ENCODE results near the gene CLASP1. TPM values are rescaled to one million over a fixed set of nuclear protein-coding genes. Genes with fewer than 3 reads are reported as not detected.
"Not testable (repeated sequence)": the region's sequence is repeated elsewhere in the genome, so short reads cannot be mapped to it uniquely, and the experiment has no call there.

The CLASP1 gene
- 100 to 1,000 TPM; 122 to 126 TPM for total RNA-seq

DNA sequence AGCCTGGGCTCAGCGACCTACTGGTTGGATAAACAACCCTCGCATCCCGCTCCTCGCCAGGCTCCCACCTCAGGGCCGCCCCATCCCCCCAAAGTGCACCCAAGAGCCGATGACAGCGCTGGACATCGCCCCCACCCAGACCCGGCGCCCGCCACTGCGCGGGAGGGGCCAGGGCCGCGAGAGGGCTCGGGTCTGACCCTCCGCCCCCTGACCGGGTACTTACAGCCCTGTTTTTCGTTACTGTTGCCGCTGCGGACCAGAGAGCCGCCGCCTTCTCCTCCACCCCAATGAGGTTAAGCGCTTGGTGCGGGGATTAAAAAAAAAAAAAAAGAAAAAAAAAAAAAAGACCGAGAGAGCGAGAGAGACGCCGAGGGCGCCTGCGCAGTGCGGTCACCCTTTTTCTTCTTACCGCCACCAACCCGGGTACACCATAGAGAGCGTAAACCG, at the start of gene CLASP1:
Gene CLASP1 (minus strand): TSS at position 314 of the 447 bp plus-strand sequence. CDS start 43,567 bp downstream, outside the sequence.
- Mint-ChIP-seq H3K4me1 (ENCODE audit: low read depth) (peaks cover 58% of the 10 kb centered on the region), H3K27ac (peak within 1 kb of the TSS; percentile 99), H3K27me3 (no peaks in the 10 kb centered on the region), H3K4me3 (peak within 1 kb of the TSS; percentile 97), H3K9me3 (no peaks in the 10 kb centered on the region), H3K36me3 (peaks cover 29% of the 10 kb centered on the region)
- ChIA-PET POLR2A (interaction anchor here (0.9 to 5.7 kb wide), 7 partner anchors 14 to 163 kb away, joined by 3 to 171 read pairs (median 9); partner anchors contain the start of genes NIFK and RNU4ATAC), CTCF (interaction anchor here (1.0 to 2.0 kb wide), 6 partner anchors 29 to 119 kb away, joined by 3 to 12 read pairs (median 4); partner anchors contain the start of gene RNU4ATAC)
- intact Hi-C loops (cut with micrococcal nuclease) = loop anchor here (1.0 kb wide), 6 partner anchors 50 to 119 kb away; partner anchors contain the start of genes NIFK, RNU4ATAC and TSN
- no peak for DNase-seq

DNA sequence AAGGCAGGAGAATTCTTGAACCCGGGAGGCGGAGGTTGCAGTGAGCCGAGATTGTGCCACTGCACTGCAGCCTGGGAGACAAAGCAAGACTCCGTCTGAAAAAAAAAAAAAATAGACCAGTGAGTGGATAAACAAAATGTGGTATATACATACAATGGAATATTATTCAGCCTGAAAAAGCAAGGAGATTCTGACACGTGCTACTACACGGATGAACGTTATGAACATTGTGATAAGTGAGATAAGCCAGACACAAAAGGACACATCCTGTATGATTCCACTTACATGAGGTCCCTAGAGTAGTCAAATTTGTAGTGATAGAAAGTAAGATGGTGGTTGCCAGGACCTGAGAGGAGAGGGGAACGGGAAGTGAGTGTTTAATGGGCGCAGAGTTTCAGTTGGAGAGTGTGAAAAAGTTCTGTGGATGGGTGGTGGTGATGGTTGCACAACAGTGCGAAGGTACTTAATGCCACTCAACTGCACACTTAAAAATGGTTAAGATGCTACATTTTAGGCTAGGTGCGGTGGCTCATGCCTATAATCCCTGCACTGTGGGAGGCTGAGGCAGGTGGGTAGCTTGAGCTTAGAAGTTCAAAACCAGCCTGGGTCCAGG, 49.2 kb upstream of the CLASP1 start:
- peak; percentile 51 for DNase-seq
- Mint-ChIP-seq H3K27ac (peak overlapping the region; percentile 95), H3K4me1 (ENCODE audit: low read depth) (peaks cover 45% of the 10 kb centered on the region), H3K9me3 (no peaks in the 10 kb centered on the region), H3K27me3 (no peaks in the 10 kb centered on the region), H3K36me3 (no peaks in the 10 kb centered on the region), H3K4me3 (no peak overlapping the region)
- intact Hi-C loops (cut with micrococcal nuclease) = no loop called here
- ChIA-PET POLR2A (interaction anchor here (1.4 to 6.5 kb wide), 4 partner anchors 24 to 170 kb away, joined by 4 to 92 read pairs (median 38); partner anchors contain the start of genes CLASP1 and RNU4ATAC), CTCF (interaction anchor here (1.3 to 2.2 kb wide), 2 partner anchors 21 to 169 kb away, joined by 3 to 14 read pairs; no protein-coding TSS in a partner anchor)

DNA sequence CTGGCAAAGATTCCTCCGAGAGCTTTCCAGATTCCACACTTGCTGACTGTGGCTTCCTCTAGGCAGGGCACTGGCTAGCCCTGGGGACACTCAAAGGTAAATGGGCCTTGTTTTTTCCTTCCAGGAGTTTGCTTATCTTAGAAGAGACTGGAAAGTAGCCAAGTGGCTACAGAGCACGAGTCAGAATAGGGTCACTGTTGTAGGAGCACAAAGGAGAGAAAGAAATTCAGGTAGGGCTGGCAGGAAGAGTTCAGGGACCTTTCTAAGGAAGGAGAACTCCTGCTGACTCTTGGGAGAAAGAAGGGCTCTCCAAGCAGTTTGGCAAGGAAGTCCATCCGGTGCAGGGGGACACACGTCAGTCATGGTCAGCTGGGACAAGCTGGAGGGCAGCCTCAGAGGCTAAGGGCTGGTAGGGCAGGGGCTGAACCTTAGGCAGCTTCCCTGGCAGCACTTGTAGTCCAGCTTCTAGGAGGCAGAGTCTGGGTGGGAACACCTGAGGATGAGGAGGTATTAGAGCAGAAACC, 47.9 kb upstream of the CLASP1 start:
- Mint-ChIP-seq H3K4me1 (ENCODE audit: low read depth) (peaks cover 45% of the 10 kb centered on the region), H3K9me3 (no peaks in the 10 kb centered on the region), H3K27ac (no peak overlapping the region), H3K27me3 (no peaks in the 10 kb centered on the region), H3K4me3 (no peak overlapping the region), H3K36me3 (no peaks in the 10 kb centered on the region)
- ChIA-PET POLR2A (interaction anchor here (6.5 kb wide), 1 partner anchor 168 kb away, joined by 92 read pairs; the partner anchor contains the start of gene RNU4ATAC), CTCF (no interaction called here)
- DNase-seq = no peak
- intact Hi-C loops (cut with micrococcal nuclease) = no loop called here

DNA sequence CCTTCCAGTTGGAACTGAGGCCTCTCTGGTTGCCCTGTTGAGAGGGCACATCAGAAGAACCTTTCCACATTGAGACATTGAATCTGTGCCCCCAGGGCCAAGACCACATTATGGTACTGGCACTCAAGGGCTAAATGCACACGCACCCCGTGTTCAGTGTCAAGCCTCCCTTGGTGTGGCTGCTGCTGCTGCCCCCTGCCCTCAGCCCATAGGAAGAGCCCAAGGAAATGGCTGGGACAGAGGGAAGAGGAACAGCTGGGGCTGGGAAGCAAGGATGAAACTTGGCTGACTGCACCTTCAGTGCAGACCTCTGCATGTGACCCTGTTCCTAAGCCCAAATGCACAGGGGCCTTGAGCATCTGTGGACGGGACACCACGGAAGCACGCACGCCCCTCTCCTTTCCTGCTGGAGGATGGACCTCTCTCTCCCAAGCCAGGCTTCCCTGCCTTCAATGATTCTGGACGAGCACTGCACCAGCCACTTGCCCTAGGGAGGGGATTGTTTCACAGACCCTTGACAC, 47.2 kb upstream of the CLASP1 start:
- no peak overlapping the region for H3K27ac Mint-ChIP-seq
- POLR2A ChIA-PET = interaction anchor here (6.5 kb wide), 1 partner anchor 168 kb away, joined by 92 read pairs; the partner anchor contains the start of gene RNU4ATAC

DNA sequence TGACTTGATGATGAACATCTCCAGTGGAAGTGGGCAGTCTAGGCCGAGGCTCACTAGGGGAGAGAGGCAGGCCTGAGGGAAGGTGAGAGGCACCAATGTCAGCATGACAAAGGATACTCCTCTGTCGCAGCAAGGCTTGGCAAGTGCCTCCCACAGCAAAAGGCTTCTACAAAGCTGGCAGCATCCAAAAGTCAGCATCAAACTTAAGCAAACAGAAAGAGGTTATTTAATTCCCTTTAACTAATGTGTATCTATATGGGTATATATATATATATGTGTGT, 45.8 kb upstream of the CLASP1 start:
- ChIA-PET POLR2A (no interaction called here), CTCF (no interaction called here)
- H3K36me3 Mint-ChIP-seq = no peaks in the 10 kb centered on the region
- H3K27ac Mint-ChIP-seq = no peak overlapping the region
- no peak overlapping the region for H3K4me3 Mint-ChIP-seq
- intact Hi-C loops (cut with micrococcal nuclease) = no loop called here
- H3K27me3 Mint-ChIP-seq = no peaks in the 10 kb centered on the region
- no peaks in the 10 kb centered on the region for H3K9me3 Mint-ChIP-seq
- no peak for DNase-seq
- H3K4me1 Mint-ChIP-seq (ENCODE audit: low read depth) = peaks cover 26% of the 10 kb centered on the region

More for the DNA sequence above, 47.2 kb upstream of the CLASP1 start:
- Mint-ChIP-seq H3K4me3 (no peak overlapping the region), H3K9me3 (no peaks in the 10 kb centered on the region), H3K36me3 (no peaks in the 10 kb centered on the region), H3K4me1 (ENCODE audit: low read depth) (peaks cover 39% of the 10 kb centered on the region), H3K27me3 (no peaks in the 10 kb centered on the region)
- CTCF ChIA-PET = no interaction called here
- no peak for DNase-seq
- intact Hi-C loops (cut with micrococcal nuclease) = no loop called here

DNA sequence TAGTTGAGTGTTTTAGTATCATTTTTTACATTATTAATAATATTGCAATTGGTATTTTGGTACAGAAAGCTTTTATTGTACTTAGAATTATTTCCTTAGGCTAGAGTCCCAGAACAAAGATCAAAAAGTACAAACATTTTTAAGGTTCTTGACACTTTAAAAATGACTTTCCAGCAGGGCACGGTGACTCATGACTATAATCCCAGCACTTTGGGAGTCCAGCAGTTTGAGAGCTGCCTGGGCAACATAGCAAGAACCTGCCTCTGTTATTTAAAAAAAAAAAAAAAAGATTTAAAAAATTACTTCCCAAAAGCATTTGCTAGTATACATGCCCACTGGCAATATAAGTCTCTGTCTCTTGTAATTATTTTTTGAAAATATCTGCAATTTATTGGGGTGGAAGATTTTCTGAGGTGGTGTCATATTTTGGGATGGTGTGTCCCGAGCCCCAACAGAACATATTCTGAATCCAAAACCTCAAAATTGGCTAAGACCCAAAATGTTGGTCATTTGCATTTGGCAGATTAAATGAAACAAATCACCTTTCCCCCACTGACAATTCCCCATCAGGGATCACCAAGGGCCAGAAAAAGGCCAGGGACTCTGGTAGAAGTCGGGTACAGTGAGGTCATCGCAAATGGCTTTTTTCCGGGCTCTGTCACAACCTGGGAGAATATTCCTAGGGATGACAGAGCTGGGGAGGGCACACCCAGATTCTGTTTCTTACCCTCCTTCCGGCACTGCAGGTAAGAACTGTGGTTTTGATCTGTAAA, 45.3 kb upstream of the CLASP1 start:
- ChIA-PET POLR2A (no interaction called here), CTCF (no interaction called here)
- DNase-seq = no peak
- H3K27ac Mint-ChIP-seq = no peak overlapping the region
- no peaks in the 10 kb centered on the region for H3K27me3 Mint-ChIP-seq
- H3K36me3 Mint-ChIP-seq = no peaks in the 10 kb centered on the region
- no peaks in the 10 kb centered on the region for H3K9me3 Mint-ChIP-seq
- no peak overlapping the region for H3K4me3 Mint-ChIP-seq
- H3K4me1 Mint-ChIP-seq (ENCODE audit: low read depth) = peaks cover 20% of the 10 kb centered on the region
- intact Hi-C loops (cut with micrococcal nuclease) = no loop called here

DNA sequence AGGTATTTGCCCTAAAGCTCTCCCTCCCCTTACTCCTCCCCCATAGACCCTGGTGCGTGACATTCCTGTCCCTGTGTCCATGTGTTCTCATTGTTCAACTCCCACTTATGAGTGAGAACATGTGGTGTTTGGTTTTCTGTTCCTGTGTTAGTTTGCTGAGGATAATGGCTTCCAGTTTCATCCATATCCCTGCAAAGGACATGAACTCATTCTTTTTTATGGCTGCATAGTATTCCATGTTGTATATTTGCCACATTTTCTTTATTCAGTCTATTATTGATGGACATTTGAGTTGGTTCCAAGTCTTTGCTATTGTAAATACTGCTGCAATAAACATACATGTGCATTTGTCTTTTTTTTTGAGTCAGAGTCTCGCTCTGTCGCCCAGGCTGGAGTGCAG, 41.3 kb upstream of the CLASP1 start:
- H3K4me3 Mint-ChIP-seq; H3K27me3 Mint-ChIP-seq; H3K27ac Mint-ChIP-seq; H3K36me3 Mint-ChIP-seq; H3K4me1 Mint-ChIP-seq (ENCODE audit: low read depth); POLR2A ChIA-PET; CTCF ChIA-PET; DNase-seq; H3K9me3 Mint-ChIP-seq; intact Hi-C loops (cut with micrococcal nuclease): not testable (repeated sequence)

DNA sequence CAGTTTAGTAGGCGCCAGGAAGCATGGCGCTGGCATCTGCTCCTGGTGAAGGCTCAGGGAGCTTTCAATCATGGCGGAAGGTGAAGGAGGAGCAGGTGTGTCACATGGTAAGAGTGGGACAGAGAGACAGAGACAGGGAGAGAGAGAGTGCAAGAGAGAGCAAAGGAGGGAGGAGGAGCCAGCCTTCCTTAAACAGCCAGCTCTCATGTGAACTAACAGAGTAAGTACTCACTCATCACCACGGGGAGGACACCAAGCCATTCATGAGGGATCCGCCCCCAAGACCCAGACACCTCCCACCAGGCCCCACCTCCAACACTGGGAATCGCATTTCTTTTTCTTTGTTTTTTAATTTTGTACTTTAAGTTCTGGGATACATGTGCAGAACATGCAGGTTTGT, 40.8 kb upstream of the CLASP1 start:
- Mint-ChIP-seq H3K27me3 (no peaks in the 10 kb centered on the region), H3K4me3 (no peak overlapping the region), H3K4me1 (ENCODE audit: low read depth) (no peaks in the 10 kb centered on the region), H3K27ac (no peak overlapping the region), H3K36me3 (no peaks in the 10 kb centered on the region), H3K9me3 (no peaks in the 10 kb centered on the region)
- ChIA-PET CTCF (no interaction called here), POLR2A (no interaction called here)
- intact Hi-C loops (cut with micrococcal nuclease) = no loop called here
- DNase-seq = no peak

DNA sequence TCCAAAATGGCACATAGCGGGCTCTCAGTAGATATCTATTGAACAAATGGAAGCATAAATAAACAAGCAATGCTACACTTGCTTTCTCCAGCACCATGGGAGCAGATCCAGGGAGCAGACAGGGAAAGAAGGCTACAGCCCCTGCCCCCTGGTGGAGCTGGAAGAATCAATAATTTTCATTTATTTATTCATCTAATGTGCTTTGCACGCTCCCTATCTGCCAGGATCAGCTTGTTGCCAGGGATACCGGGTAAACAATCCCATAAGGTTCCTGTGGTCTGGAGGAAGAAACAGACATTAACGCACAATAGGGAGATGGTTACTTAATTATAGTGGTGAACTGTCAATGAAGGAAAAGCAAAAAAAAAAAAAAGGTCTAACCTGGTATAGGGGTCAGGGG, 40.1 kb upstream of the CLASP1 start:
- no peak overlapping the region for H3K27ac Mint-ChIP-seq

DNA sequence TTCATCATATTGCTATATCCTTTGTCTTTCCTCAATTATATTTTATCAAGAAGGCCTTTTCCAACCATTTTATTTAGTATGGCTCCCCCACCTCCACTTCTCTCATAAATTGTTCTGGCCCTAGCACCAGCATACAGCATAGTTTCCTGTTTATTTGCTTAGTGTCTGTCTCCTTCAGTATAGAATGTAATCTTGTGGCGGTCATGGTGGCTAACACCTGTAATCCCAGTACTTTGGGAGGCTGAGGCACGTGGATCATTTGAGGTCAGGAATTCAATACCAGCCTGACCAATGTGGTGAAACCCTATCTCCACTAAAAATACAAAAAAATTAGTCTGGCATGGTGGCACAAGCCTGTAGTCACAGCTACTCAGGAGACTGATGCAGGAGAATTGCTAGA, 39.6 kb upstream of the CLASP1 start:
- intact Hi-C loops (cut with micrococcal nuclease) = no loop called here
- Mint-ChIP-seq H3K9me3 (peaks cover 6% of the 10 kb centered on the region), H3K36me3 (peaks cover 4% of the 10 kb centered on the region), H3K27ac (no peak overlapping the region), H3K4me1 (ENCODE audit: low read depth) (no peaks in the 10 kb centered on the region), H3K4me3 (no peak overlapping the region), H3K27me3 (no peaks in the 10 kb centered on the region)
- DNase-seq = no peak
- ChIA-PET POLR2A (no interaction called here), CTCF (interaction anchor here (0.9 kb wide), 1 partner anchor 13 kb away, joined by 4 read pairs; no protein-coding TSS in a partner anchor)

More for the DNA sequence above, 40.1 kb upstream of the CLASP1 start:
- CTCF ChIA-PET = interaction anchor here (0.9 kb wide), 1 partner anchor 12 kb away, joined by 4 read pairs; no protein-coding TSS in a partner anchor
- Mint-ChIP-seq H3K4me3 (no peak overlapping the region), H3K4me1 (ENCODE audit: low read depth) (no peaks in the 10 kb centered on the region), H3K27me3 (no peaks in the 10 kb centered on the region), H3K36me3 (no peaks in the 10 kb centered on the region), H3K9me3 (peaks cover under 1% of the 10 kb centered on the region)
- POLR2A ChIA-PET = interaction anchor here (0.7 kb wide), 1 partner anchor 159 kb away, joined by 3 read pairs; the partner anchor contains the start of gene RNU4ATAC
- no peak for DNase-seq
- intact Hi-C loops (cut with micrococcal nuclease) = no loop called here

DNA sequence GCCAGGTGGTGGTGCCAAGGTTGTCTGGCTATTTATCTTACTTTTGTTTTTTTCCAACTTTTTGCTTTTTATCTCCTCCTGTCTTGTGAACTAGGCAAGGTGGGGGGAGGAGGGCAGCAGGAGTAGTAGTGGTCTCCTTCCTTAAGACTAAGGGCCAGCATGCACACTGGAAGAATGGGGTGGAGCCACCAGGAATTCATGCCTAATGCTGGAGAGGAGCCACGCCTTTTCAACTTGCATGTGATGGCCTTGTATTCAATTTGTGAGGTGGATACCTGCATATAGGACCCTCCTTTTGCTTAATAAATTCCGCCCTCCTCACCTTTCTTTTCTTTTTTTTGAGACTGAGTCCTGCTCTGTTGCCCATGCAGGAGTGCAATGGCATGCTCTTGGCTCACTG, 37.6 kb upstream of the CLASP1 start:
- H3K36me3 Mint-ChIP-seq = peaks cover 10% of the 10 kb centered on the region
- no peak overlapping the region for H3K4me3 Mint-ChIP-seq
- no peak overlapping the region for H3K27ac Mint-ChIP-seq
- H3K27me3 Mint-ChIP-seq = no peaks in the 10 kb centered on the region
- POLR2A ChIA-PET = no interaction called here
- CTCF ChIA-PET = no interaction called here
- DNase-seq = no peak
- peaks cover 25% of the 10 kb centered on the region for H3K9me3 Mint-ChIP-seq
- intact Hi-C loops (cut with micrococcal nuclease) = no loop called here
- H3K4me1 Mint-ChIP-seq (ENCODE audit: low read depth) = no peaks in the 10 kb centered on the region

DNA sequence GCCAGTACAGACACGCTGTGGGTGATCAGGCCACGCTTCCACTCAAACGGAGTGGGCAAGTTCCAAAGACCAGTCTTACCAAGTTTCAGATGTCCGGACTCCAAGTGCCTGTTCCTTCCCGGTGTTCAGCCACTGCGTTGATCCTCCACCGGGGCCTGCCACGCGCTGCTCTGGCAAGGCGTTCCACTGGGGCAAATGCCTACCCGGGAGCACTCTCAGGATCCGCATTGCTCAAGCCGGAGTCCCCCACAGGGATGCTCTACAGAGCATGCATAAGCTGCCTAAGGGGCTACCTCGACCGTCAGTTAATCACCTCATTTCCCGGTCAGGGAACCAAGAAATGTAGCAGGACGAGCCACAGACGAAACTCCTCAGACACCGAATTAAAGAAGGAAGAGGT, 37.0 kb upstream of the CLASP1 start:
- Mint-ChIP-seq H3K27ac (no peak overlapping the region), H3K4me3 (no peak overlapping the region), H3K36me3 (peaks cover 14% of the 10 kb centered on the region), H3K9me3 (peaks cover 32% of the 10 kb centered on the region), H3K27me3 (no peaks in the 10 kb centered on the region), H3K4me1 (ENCODE audit: low read depth) (no peaks in the 10 kb centered on the region)
- ChIA-PET POLR2A (no interaction called here), CTCF (no interaction called here)
- intact Hi-C loops (cut with micrococcal nuclease) = no loop called here
- DNase-seq = no peak

Data from activated CD4-positive, alpha-beta memory T cell treated with anti-CD3 and anti-CD28 coated beads for 36 hours (primary cell).